Measurements from ENCODE around the gene ARHGEF28.

DNA sequence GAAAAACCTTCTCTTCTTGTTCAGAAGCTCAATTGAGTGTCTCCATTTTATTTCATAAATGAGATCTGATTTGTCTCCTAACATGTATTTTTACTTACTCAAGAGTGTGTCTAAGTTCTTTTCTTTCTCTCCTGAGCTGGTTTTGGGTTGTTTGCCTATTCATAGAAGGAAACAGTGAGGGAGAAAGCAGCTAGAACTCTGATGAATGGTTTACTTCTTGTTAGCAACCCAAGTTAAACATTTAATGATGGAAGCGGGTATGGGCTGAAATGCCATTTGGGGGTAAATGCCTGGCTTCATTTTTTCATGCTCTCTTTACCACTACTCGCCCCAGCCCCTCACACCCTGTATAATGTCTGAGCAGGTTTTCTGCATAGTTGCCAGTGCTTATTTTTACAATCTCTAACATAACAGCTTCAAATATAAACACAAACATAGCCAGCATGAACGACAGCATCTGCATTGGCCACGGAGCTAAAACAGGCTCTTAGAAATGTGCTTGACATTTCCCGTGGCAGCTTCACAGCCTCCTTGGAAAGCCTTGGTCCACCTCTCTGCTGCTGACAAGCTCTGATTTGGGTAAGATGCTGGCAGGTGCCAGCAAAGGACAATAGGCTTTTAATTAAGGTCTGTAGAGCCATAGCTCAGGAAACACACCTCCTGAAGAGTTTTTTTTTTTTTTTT is 321.1 kb downstream of the ARHGEF28 start:
- TF ChIP-seq, protein P1, sequence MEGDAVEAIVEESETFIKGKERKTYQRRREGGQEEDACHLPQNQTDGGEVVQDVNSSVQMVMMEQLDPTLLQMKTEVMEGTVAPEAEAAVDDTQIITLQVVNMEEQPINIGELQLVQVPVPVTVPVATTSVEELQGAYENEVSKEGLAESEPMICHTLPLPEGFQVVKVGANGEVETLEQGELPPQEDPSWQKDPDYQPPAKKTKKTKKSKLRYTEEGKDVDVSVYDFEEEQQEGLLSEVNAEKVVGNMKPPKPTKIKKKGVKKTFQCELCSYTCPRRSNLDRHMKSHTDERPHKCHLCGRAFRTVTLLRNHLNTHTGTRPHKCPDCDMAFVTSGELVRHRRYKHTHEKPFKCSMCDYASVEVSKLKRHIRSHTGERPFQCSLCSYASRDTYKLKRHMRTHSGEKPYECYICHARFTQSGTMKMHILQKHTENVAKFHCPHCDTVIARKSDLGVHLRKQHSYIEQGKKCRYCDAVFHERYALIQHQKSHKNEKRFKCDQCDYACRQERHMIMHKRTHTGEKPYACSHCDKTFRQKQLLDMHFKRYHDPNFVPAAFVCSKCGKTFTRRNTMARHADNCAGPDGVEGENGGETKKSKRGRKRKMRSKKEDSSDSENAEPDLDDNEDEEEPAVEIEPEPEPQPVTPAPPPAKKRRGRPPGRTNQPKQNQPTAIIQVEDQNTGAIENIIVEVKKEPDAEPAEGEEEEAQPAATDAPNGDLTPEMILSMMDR (conservative IDR thresholded peaks at IDR 0.05; ENCODE audit: low read length), result no peak
- no peak for TF ChIP-seq EZH2phosphoT487 (IDR thresholded peaks at IDR 0.05; ENCODE audit: borderline replicate concordance, low read depth, low read length)

All from OCI-LY7 (cell line).